ENCODE results near the gene MIF4GD. TPM values are rescaled to one million over a fixed set of nuclear protein-coding genes. Genes with fewer than 3 reads are reported as not detected.
A peak's percentile ranks its signal among the peaks of the same experiment; 100 is the strongest.

Gene MIF4GD
- total and polyA plus RNA-seq, 9 of the 15 experiments (the other 6 are each of a cell fraction or from before 2014, with no cell fraction given), result 11.8 to 63.8 (median 28.1) TPM

DNA sequence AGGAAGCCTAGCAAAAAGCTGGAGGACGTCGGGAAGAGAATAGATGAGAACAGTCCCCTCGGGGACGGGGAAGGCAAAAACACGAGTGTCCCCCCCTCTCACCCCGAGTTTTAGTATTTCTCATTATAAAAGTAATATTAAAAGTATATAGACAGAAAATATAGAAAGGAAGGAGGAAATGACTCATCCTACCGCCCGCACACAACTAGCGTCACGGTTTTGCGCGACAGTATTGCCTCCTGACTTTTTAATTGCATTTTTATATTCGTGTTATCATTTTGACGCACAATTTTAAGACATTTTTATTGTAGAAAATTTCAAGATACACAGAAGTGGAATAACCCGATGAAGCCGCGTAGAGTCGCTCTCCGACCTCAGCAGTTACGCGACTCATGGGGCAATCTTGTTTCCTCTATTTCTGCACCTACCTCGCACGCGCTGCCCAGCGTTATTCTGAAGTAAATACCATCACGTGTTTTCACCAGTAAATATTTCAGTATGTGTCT lies 18.9 kb upstream of the MIF4GD start (continued):
- no peak for TF ChIP-seq MED1 (CRISPR knock-in tag; IDR thresholded peaks at IDR 0.05; ENCODE audit: borderline replicate concordance)
- TF ChIP-seq, protein P1, sequence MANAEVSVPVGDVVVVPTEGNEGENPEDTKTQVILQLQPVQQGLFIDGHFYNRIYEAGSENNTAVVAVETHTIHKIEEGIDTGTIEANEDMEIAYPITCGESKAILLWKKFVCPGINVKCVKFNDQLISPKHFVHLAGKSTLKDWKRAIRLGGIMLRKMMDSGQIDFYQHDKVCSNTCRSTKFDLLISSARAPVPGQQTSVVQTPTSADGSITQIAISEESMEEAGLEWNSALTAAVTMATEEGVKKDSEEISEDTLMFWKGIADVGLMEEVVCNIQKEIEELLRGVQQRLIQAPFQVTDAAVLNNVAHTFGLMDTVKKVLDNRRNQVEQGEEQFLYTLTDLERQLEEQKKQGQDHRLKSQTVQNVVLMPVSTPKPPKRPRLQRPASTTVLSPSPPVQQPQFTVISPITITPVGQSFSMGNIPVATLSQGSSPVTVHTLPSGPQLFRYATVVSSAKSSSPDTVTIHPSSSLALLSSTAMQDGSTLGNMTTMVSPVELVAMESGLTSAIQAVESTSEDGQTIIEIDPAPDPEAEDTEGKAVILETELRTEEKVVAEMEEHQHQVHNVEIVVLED (CRISPR knock-in tag; IDR thresholded peaks at IDR 0.05), result no peak; the same call in 1 of the 2 replicates
- TF ChIP-seq, protein P2, sequence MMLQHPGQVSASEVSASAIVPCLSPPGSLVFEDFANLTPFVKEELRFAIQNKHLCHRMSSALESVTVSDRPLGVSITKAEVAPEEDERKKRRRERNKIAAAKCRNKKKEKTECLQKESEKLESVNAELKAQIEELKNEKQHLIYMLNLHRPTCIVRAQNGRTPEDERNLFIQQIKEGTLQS (IDR thresholded peaks at IDR 0.05), result peak; percentile 95
- TF ChIP-seq, protein P2 (CRISPR knock-in tag; conservative IDR thresholded peaks at IDR 0.05), result no peak; the same call in 1 of the 2 replicates
- TF ChIP-seq, protein P3, sequence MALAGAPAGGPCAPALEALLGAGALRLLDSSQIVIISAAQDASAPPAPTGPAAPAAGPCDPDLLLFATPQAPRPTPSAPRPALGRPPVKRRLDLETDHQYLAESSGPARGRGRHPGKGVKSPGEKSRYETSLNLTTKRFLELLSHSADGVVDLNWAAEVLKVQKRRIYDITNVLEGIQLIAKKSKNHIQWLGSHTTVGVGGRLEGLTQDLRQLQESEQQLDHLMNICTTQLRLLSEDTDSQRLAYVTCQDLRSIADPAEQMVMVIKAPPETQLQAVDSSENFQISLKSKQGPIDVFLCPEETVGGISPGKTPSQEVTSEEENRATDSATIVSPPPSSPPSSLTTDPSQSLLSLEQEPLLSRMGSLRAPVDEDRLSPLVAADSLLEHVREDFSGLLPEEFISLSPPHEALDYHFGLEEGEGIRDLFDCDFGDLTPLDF (CRISPR knock-in tag; IDR thresholded peaks at IDR 0.05), result no peak
- no peak for TF ChIP-seq ZSCAN32 (CRISPR knock-in tag; IDR thresholded peaks at IDR 0.05)
- no peak for TF ChIP-seq MAZ (CRISPR knock-in tag; conservative IDR thresholded peaks at IDR 0.05 in 1 of 2, IDR thresholded peaks at IDR 0.05 in 1 of 2)
- TF ChIP-seq, protein P4, sequence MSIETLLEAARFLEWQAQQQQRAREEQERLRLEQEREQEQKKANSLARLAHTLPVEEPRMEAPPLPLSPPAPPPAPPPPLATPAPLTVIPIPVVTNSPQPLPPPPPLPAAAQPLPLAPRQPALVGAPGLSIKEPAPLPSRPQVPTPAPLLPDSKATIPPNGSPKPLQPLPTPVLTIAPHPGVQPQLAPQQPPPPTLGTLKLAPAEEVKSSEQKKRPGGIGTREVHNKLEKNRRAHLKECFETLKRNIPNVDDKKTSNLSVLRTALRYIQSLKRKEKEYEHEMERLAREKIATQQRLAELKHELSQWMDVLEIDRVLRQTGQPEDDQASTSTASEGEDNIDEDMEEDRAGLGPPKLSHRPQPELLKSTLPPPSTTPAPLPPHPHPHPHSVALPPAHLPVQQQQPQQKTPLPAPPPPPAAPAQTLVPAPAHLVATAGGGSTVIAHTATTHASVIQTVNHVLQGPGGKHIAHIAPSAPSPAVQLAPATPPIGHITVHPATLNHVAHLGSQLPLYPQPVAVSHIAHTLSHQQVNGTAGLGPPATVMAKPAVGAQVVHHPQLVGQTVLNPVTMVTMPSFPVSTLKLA (conservative IDR thresholded peaks at IDR 0.05), result peak in 1 of 2 experiments; percentile 26; a peak in 1 of 4 replicates
- no peak for TF ChIP-seq ZNF133 (CRISPR knock-in tag; IDR thresholded peaks at IDR 0.05)
- no peak for TF ChIP-seq COPS2 (conservative IDR thresholded peaks at IDR 0.05)
- TF ChIP-seq, protein P5, sequence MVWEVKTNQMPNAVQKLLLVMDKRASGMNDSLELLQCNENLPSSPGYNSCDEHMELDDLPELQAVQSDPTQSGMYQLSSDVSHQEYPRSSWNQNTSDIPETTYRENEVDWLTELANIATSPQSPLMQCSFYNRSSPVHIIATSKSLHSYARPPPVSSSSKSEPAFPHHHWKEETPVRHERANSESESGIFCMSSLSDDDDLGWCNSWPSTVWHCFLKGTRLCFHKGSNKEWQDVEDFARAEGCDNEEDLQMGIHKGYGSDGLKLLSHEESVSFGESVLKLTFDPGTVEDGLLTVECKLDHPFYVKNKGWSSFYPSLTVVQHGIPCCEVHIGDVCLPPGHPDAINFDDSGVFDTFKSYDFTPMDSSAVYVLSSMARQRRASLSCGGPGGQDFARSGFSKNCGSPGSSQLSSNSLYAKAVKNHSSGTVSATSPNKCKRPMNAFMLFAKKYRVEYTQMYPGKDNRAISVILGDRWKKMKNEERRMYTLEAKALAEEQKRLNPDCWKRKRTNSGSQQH (CRISPR knock-in tag; IDR thresholded peaks at IDR 0.05), result peak; percentile 54; the same call in 1 of the 2 replicates
- no peak for TF ChIP-seq ZNF12 (CRISPR knock-in tag; IDR thresholded peaks at IDR 0.05)
- TF ChIP-seq ZNF184 (CRISPR knock-in tag; IDR thresholded peaks at IDR 0.05), result no peak
- peak; percentile 29; the same call in 1 of the 2 replicates for TF ChIP-seq TAF7 (tag; IDR thresholded peaks at IDR 0.05)
- TF ChIP-seq ZNF274 (IDR thresholded peaks at IDR 0.05; ENCODE audit: borderline replicate concordance, low read depth, low read length), result no peak
- TF ChIP-seq, protein P6, sequence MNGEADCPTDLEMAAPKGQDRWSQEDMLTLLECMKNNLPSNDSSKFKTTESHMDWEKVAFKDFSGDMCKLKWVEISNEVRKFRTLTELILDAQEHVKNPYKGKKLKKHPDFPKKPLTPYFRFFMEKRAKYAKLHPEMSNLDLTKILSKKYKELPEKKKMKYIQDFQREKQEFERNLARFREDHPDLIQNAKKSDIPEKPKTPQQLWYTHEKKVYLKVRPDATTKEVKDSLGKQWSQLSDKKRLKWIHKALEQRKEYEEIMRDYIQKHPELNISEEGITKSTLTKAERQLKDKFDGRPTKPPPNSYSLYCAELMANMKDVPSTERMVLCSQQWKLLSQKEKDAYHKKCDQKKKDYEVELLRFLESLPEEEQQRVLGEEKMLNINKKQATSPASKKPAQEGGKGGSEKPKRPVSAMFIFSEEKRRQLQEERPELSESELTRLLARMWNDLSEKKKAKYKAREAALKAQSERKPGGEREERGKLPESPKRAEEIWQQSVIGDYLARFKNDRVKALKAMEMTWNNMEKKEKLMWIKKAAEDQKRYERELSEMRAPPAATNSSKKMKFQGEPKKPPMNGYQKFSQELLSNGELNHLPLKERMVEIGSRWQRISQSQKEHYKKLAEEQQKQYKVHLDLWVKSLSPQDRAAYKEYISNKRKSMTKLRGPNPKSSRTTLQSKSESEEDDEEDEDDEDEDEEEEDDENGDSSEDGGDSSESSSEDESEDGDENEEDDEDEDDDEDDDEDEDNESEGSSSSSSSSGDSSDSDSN (IDR thresholded peaks at IDR 0.05; ENCODE audit: borderline replicate concordance in 1 of 2, low read depth in 2 of 2, low read length in 2 of 2), result no peak
- TF ChIP-seq TBL1XR1 (IDR thresholded peaks at IDR 0.05; ENCODE audit: low read length in 2 of 2), result no peak

All from K562 (cell line).